OCI-LY7 (cell line): ENCODE measurements around the gene CAPZB. TPM values are rescaled to one million over a fixed set of nuclear protein-coding genes. Genes with fewer than 3 reads are reported as not detected.

ENCODE experiments used
- BruUV-seq: library from RNA; stranded (reverse); fragments of 400-500 nt; replicated peaks from 2 replicates; lab custom pipeline; 2021; lab: Mats Ljungman, UMichigan
- CTCF ChIA-PET: fragments of 300-600 bp; sonication (Branson Sonifier 250); formaldehyde crosslinking; loops from one replicate; lab custom pipeline; 2022; ENCODE audit warnings: antibody characterized with exemption; ENCODE audit not compliant: unreplicated experiment; lab: Charles Lee
- POLR2A ChIA-PET: fragments of 300-600 bp; sonication (Branson Sonifier 250); formaldehyde crosslinking; loops from one replicate; lab custom pipeline; 2022; ENCODE audit warnings: antibody characterized with exemption; lab: Charles Lee
- DNase-seq: peaks from one replicate; pipeline ENCODE4 v3.0.0-alpha.2; 2015; ENCODE audit warnings: low spot score
- H2AFZ ChIP-seq: fragments of 200-600 bp; sonication (generic), shearing (Covaris generic); 2 replicates; pipeline ENCODE4 v1.6.1; 2014; ENCODE audit warnings: mild to moderate bottlenecking, antibody characterized with exemption, low read length, moderate library complexity
- H3K27ac ChIP-seq: fragments of 200-600 bp; sonication (generic); 2 replicates; pipeline ENCODE4 v1.5.1; 2014; ENCODE audit warnings: mixed run types, low read depth, mild to moderate bottlenecking, moderate library complexity, low read length, inconsistent platforms; ENCODE audit not compliant: poor library complexity, severe bottlenecking
- H3K36me3 ChIP-seq: fragments of 200-600 bp; sonication (generic); 2 replicates; pipeline ENCODE4 v1.6.1; 2014; ENCODE audit warnings: mild to moderate bottlenecking, antibody characterized with exemption, low read length, moderate library complexity, mixed read lengths; ENCODE audit not compliant: insufficient read depth
- H3K4me1 ChIP-seq: fragments of 200-600 bp; sonication (generic); 2 replicates; pipeline ENCODE4 v1.5.1; 2014; ENCODE audit warnings: mild to moderate bottlenecking, low read length; ENCODE audit not compliant: insufficient read depth, poor library complexity, severe bottlenecking
- H3K4me2 ChIP-seq: fragments of 200-600 bp; sonication (generic); 2 replicates; pipeline ENCODE4 v1.6.1; 2014; ENCODE audit warnings: mild to moderate bottlenecking, low read length
- H3K4me3 ChIP-seq: fragments of 200-600 bp; sonication (generic); 2 replicates; pipeline ENCODE4 v1.5.1; 2014; ENCODE audit warnings: mild to moderate bottlenecking, low read depth, low read length; ENCODE audit not compliant: poor library complexity, severe bottlenecking
- H3K79me2 ChIP-seq: fragments of 200-600 bp; sonication (generic); 2 replicates; pipeline ENCODE4 v1.6.1; 2016; ENCODE audit warnings: low read depth, mild to moderate bottlenecking, low read length, moderate library complexity, mixed read lengths; ENCODE audit not compliant: insufficient read depth
- H3K9me2 ChIP-seq: fragments of 200-600 bp; sonication (generic); 2 replicates; pipeline ENCODE4 v1.6.1; 2016; ENCODE audit warnings: mild to moderate bottlenecking, low read length, mixed read lengths; ENCODE audit not compliant: insufficient read depth
- H3K9me3 ChIP-seq: fragments of 200-600 bp; sonication (generic); 2 replicates; pipeline ENCODE4 v1.6.1; 2014; ENCODE audit warnings: mild to moderate bottlenecking, mixed run types, low read length, mixed read lengths
- H4K20me1 ChIP-seq: fragments of 200-600 bp; sonication (generic); 2 replicates; pipeline ENCODE4 v1.6.1; 2014; ENCODE audit warnings: mild to moderate bottlenecking, antibody characterized with exemption, low read length, moderate library complexity, mixed read lengths; ENCODE audit not compliant: insufficient read depth
- EZH2phosphoT487 ChIP-seq: fragments of 200-600 bp; sonication (generic); IDR thresholded peaks from 2 replicates; pipeline ENCODE4 v1.6.1; 2018; ENCODE audit warnings: low read depth, borderline replicate concordance, mild to moderate bottlenecking, mixed run types, antibody characterized with exemption, low read length, moderate library complexity, mixed read lengths
- intact Hi-C: fragments of 100-400 bp; cut with micrococcal nuclease; formaldehyde crosslinking; loops from one replicate; pipeline ENCODE4 v1.10.0; 2022; ENCODE audit not compliant: unreplicated experiment
- total RNA-seq, 2 experiments: library from RNA; depleted of rRNA in 1 of 2; stranded (reverse); fragments of >200 nt in 1 of 2; shearing (Covaris generic) in 1 of 2; gene quantifications; 2 replicates each; pipeline ENCODE4 v1.2.3, GENCODE V29; 2014 to 2022
- TF ChIP-seq, protein P1 (sequence below): fragments of 200-600 bp; sonication (generic); conservative IDR thresholded peaks from 2 replicates; pipeline ENCODE4 v1.5.1; 2014; ENCODE audit warnings: mild to moderate bottlenecking, antibody characterized with exemption, low read length, moderate library complexity, mixed read lengths

CAPZB gene
- total RNA-seq, 2 experiments from 2014 or later: 61.3 to 187 TPM

DNA sequence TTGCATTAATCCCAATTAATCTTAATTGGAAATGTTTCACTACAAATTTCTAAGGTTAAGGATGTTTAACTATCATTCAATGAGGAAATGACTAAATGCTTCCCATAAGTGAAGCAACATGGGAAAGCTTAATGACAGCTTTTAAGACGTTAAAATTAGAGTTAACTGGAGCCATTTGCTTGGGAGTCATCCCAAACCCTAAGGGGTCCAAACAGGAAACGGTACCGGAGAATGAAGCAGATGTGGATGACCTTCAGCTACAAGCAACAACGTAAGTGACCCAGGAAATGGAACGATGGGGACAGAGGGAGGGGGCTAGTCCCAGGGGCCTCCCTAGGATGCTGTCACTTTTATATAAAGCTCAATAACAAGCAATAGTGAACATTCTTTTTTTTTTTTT is 62.2 kb downstream of the CAPZB start:
- Histone ChIP-seq H4K20me1 (peaks cover 5% of the 10 kb centered on the region; the same call in 1 of the 2 replicates), H3K4me2 (no peak overlapping the region), H2AFZ (no peak overlapping the region), H3K79me2 (peaks cover 5% of the 10 kb centered on the region; the same call in 1 of the 2 replicates), H3K36me3 (peaks cover 14% of the 10 kb centered on the region), H3K9me3 (no peaks in the 10 kb centered on the region), H3K4me1 (no peaks in the 10 kb centered on the region), H3K27ac (no peak overlapping the region), H3K4me3 (no peak overlapping the region), H3K9me2 (no peaks in the 10 kb centered on the region)
- BruUV-seq: no TSS peak
- DNase-seq: no peak
- TF ChIP-seq, protein P1, sequence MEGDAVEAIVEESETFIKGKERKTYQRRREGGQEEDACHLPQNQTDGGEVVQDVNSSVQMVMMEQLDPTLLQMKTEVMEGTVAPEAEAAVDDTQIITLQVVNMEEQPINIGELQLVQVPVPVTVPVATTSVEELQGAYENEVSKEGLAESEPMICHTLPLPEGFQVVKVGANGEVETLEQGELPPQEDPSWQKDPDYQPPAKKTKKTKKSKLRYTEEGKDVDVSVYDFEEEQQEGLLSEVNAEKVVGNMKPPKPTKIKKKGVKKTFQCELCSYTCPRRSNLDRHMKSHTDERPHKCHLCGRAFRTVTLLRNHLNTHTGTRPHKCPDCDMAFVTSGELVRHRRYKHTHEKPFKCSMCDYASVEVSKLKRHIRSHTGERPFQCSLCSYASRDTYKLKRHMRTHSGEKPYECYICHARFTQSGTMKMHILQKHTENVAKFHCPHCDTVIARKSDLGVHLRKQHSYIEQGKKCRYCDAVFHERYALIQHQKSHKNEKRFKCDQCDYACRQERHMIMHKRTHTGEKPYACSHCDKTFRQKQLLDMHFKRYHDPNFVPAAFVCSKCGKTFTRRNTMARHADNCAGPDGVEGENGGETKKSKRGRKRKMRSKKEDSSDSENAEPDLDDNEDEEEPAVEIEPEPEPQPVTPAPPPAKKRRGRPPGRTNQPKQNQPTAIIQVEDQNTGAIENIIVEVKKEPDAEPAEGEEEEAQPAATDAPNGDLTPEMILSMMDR: no peak
- no peak for TF ChIP-seq EZH2phosphoT487
- POLR2A ChIA-PET: interaction anchor here (0.6 to 1.0 kb wide), 4 partner anchors 10 to 228 kb away, joined by 3 to 4 read pairs (median 4); no protein-coding TSS in a partner anchor
- intact Hi-C loops: no loop called here
- CTCF ChIA-PET: no interaction called here

DNA sequence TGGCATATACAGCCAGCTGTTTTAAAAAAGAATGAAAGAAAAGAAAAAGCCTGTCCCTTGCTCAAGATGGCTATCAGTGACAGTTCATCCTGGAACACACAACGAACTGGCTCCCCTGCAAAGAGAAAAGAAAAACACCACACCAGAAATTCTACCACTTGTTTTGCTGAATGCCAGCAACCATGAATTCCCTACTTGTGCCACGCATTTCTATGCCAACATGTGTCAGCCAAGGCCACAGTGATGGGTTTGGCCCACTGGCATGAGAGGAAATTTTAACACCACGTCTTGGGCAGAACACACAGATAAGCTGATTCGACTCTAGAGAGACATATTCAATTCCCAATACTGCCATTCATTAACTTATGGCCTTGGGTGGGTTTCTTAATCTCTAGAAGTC is 64.0 kb downstream of the CAPZB start:
- Histone ChIP-seq H3K79me2 (peaks cover 5% of the 10 kb centered on the region; the same call in 1 of the 2 replicates), H3K9me3 (no peaks in the 10 kb centered on the region), H3K4me1 (no peaks in the 10 kb centered on the region), H3K4me3 (no peak overlapping the region), H3K27ac (no peak overlapping the region), H3K36me3 (peaks cover 24% of the 10 kb centered on the region), H3K4me2 (no peak overlapping the region), H3K9me2 (no peaks in the 10 kb centered on the region), H2AFZ (no peak overlapping the region), H4K20me1 (peaks cover 5% of the 10 kb centered on the region; the same call in 1 of the 2 replicates)
- DNase-seq: no peak
- intact Hi-C loops: no loop called here
- TF ChIP-seq EZH2phosphoT487: no peak
- TF ChIP-seq, protein P1: no peak
- BruUV-seq: no TSS peak
- CTCF ChIA-PET: no interaction called here
- POLR2A ChIA-PET: interaction anchor here (0.6 to 1.0 kb wide), 2 partner anchors 197 to 254 kb away, joined by 3 read pairs; no protein-coding TSS in a partner anchor

DNA sequence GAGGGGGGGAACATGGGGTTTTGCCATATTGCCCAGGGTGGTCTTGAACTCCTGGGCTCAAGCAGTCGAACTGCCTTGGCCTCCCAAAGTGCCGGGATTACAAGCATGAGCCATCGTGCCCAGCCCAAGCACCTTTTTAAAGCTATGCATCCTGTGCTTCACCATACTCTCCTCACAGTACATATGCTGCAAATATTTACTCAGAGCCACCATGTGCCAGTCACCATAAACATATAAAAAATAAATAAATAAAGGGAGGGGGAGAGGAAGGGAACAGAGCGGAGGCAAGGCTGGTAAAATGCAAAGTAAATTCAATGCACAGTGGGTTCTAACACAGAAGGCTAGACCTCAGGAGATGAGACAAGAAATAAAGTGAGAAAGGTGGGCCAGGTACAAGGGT is 64.7 kb downstream of the CAPZB start:
- H3K4me1 ChIP-seq: no peaks in the 10 kb centered on the region
- DNase-seq: no peak
- CTCF ChIA-PET: no interaction called here
- BruUV-seq: no TSS peak
- H2AFZ ChIP-seq: no peak overlapping the region
- no peaks in the 10 kb centered on the region for H3K9me3 ChIP-seq
- peaks cover 3% of the 10 kb centered on the region; the same call in 1 of the 2 replicates for H4K20me1 ChIP-seq
- no peaks in the 10 kb centered on the region for H3K9me2 ChIP-seq
- POLR2A ChIA-PET: no interaction called here
- intact Hi-C loops: no loop called here
- no peak overlapping the region for H3K27ac ChIP-seq
- no peak overlapping the region for H3K4me2 ChIP-seq
- H3K36me3 ChIP-seq: peaks cover 27% of the 10 kb centered on the region
- H3K4me3 ChIP-seq: no peak overlapping the region
- no peak for TF ChIP-seq EZH2phosphoT487
- TF ChIP-seq, protein P1: no peak
- peaks cover 5% of the 10 kb centered on the region; the same call in 1 of the 2 replicates for H3K79me2 ChIP-seq
